ENCODE results near the gene CA5A. TPM values are rescaled to one million over a fixed set of nuclear protein-coding genes. Genes with fewer than 3 reads are reported as not detected.

CA5A gene
- total RNA-seq, 4 donors from 2014 or later, result not detected

DNA sequence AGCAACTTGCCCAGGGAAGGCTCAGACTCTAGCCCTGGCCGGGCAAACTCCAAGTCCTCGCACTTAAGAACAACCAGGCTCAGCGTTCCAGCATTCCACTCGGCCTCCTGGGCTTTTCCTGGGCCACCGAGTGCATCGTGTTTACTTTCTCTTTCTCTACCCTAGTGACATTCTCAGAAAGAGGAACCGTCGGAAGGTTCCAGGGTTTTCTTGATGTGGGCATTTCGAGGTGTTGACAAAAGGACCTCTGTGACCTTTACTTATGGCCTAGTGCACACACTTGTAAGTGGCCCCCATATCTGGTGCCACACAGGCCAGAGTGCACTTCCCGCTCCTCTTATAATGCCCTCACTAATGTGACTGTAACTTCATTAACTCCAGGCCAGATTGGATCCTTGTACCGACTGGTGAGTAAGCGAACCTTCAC is 11.8 kb upstream of the CA5A start:
- TF ChIP-seq CTCF (IDR thresholded peaks at IDR 0.05; ENCODE audit: low read depth), result no peak

GRCh38 chr16:87947356-87948118 is 11.2 kb upstream of the CA5A start:
- no peak for TF ChIP-seq CTCF (IDR thresholded peaks at IDR 0.05; ENCODE audit: low read depth)

- TF ChIP-seq CTCF (IDR thresholded peaks at IDR 0.05; ENCODE audit: low read depth), result no peak
These were observed 10.4 kb upstream of the CA5A start for GRCh38 chr16:87946596-87947347.

DNA sequence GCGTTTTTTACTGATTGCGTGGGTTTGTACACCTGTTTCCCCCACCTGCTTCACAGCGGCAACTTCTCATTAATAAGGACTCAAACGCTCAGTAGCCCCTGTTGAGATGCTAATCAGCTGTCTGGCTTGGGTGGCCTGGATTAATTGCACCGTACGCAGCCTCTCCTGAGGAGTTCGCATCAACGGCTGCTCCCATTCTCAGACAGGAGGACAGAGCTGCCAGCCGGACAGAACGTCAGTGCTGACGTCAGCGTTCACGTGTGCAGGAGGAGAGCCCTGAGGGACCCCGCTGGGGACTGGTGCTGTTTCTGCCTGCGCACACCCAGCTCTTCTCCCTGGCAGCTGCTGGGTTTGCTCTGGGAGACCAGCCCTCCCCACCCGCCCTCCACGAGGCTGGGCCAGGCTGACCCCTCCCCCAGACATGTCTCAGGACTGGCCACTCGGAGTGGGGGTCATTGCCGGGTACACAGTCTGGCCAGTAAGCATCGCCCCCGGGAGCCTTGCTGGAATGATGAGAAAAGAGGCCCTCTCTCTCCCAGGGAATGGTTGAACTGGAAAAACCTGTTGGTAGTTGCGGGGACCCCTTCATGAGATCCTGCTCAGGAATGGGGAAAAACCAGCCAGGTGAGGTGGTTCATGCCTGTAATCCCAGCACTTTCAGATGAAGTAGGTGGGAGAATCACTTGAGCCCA is 9.2 kb upstream of the CA5A start:
- no peak for TF ChIP-seq CTCF (IDR thresholded peaks at IDR 0.05; ENCODE audit: low read depth)

DNA sequence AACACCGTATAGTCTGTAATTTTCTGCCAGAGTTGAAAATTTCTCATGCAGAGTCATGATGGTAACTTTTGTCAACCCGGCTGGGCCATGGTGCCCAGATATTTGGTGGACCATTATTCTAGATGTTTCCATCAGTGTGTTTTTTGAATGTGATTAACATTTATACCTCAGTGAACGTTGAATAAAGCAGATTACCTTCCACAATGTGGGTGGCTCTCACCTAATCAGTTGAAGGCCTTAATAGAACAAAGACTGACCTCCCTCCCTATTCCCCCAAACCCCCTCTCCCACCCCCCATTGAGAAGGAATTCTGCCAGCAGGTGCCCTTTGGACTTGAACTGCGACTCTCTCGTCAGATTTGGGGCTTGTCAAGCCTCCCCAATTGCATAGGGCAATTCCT is 6.4 kb upstream of the CA5A start:
- TF ChIP-seq CTCF (IDR thresholded peaks at IDR 0.05; ENCODE audit: low read depth), result no peak

GRCh38 chr16:87939562-87940423 is 3.5 kb upstream of the CA5A start:
- no peak for TF ChIP-seq CTCF (IDR thresholded peaks at IDR 0.05; ENCODE audit: low read depth)

Data from subcutaneous adipose tissue (tissue), 4 donors.